ENCODE results near the gene ARHGEF12.

GRCh38 chr11:120376547-120377182 lies 40.5 kb downstream of the ARHGEF12 start:
- TF ChIP-seq, protein P1, sequence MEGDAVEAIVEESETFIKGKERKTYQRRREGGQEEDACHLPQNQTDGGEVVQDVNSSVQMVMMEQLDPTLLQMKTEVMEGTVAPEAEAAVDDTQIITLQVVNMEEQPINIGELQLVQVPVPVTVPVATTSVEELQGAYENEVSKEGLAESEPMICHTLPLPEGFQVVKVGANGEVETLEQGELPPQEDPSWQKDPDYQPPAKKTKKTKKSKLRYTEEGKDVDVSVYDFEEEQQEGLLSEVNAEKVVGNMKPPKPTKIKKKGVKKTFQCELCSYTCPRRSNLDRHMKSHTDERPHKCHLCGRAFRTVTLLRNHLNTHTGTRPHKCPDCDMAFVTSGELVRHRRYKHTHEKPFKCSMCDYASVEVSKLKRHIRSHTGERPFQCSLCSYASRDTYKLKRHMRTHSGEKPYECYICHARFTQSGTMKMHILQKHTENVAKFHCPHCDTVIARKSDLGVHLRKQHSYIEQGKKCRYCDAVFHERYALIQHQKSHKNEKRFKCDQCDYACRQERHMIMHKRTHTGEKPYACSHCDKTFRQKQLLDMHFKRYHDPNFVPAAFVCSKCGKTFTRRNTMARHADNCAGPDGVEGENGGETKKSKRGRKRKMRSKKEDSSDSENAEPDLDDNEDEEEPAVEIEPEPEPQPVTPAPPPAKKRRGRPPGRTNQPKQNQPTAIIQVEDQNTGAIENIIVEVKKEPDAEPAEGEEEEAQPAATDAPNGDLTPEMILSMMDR (IDR thresholded peaks at IDR 0.05), result no peak
- TF ChIP-seq POLR2A (IDR thresholded peaks at IDR 0.05), result no peak
